Measurements from ENCODE around the gene TMEM132C. TPM values are rescaled to one million over a fixed set of nuclear protein-coding genes. Genes with fewer than 3 reads are reported as not detected.

The TMEM132C gene
- total RNA-seq, 1 experiment from 2014 or later = not detected

- POLR2A ChIA-PET (ENCODE audit: unreplicated experiment) = no interaction called here
- DNase-seq = no peak
- CTCF ChIA-PET = no interaction called here
- H3K9ac ChIP-seq (ENCODE audit: low read length) = no peak overlapping the region
- H3K4me2 ChIP-seq (ENCODE audit: low read length) = no peak overlapping the region
- no peak overlapping the region for H3K27ac ChIP-seq (ENCODE audit: low read length)
- BruUV-seq (replicated peaks) = no TSS peak
- no peak overlapping the region for H3K4me3 ChIP-seq (ENCODE audit: low read length)
- H3K79me2 ChIP-seq (ENCODE audit: low read length) = no peaks in the 10 kb centered on the region
- H3K9me2 ChIP-seq (replicated peaks; ENCODE audit: low read length) = no peaks in the 10 kb centered on the region; the same call in 1 of the 2 replicates
- no peak for ATAC-seq
- intact Hi-C loops (cut with micrococcal nuclease) = no loop called here
- peaks cover 24% of the 10 kb centered on the region; the same call in 1 of the 2 replicates for H3K27me3 ChIP-seq (ENCODE audit: low read length)
- no peak overlapping the region for H2AFZ ChIP-seq (ENCODE audit: low read length)
- H3F3A ChIP-seq (ENCODE audit: low read length, unreplicated experiment) = no peaks in the 10 kb centered on the region
- no peaks in the 10 kb centered on the region for H3K4me1 ChIP-seq (ENCODE audit: insufficient read depth, low read length)
- no peaks in the 10 kb centered on the region for H3K9me3 ChIP-seq (ENCODE audit: low read length)
- no peak for TF ChIP-seq EZH2phosphoT487 (IDR thresholded peaks at IDR 0.05; ENCODE audit: borderline replicate concordance, low read length)
- H4K20me1 ChIP-seq (ENCODE audit: low read length) = no peaks in the 10 kb centered on the region
- H3K36me3 ChIP-seq (ENCODE audit: low read depth, low read length) = no peaks in the 10 kb centered on the region
Observed at GRCh38 chr12:128456922-128457321, 190.0 kb downstream of the TMEM132C start.

GRCh38 chr12:128458301-128458974 lies 191.5 kb downstream of the TMEM132C start:
- no peaks in the 10 kb centered on the region for H3K4me1 ChIP-seq (ENCODE audit: insufficient read depth, low read length)
- H3K9ac ChIP-seq (ENCODE audit: low read length) = no peak overlapping the region
- POLR2A ChIA-PET (ENCODE audit: unreplicated experiment) = no interaction called here
- H3K27me3 ChIP-seq (ENCODE audit: low read length) = peaks cover 27% of the 10 kb centered on the region; the same call in 1 of the 2 replicates
- no peak overlapping the region for H3K4me2 ChIP-seq (ENCODE audit: low read length)
- no TSS peak for BruUV-seq (replicated peaks)
- no peak for ATAC-seq
- H3K4me3 ChIP-seq (ENCODE audit: low read length) = no peak overlapping the region
- H3K36me3 ChIP-seq (ENCODE audit: low read depth, low read length) = no peaks in the 10 kb centered on the region
- H3F3A ChIP-seq (ENCODE audit: low read length, unreplicated experiment) = no peaks in the 10 kb centered on the region
- no peaks in the 10 kb centered on the region for H4K20me1 ChIP-seq (ENCODE audit: low read length)
- no peak for DNase-seq
- CTCF ChIA-PET = no interaction called here
- H2AFZ ChIP-seq (ENCODE audit: low read length) = no peak overlapping the region
- H3K27ac ChIP-seq (ENCODE audit: low read length) = no peak overlapping the region
- no peaks in the 10 kb centered on the region for H3K79me2 ChIP-seq (ENCODE audit: low read length)
- TF ChIP-seq, protein P1, sequence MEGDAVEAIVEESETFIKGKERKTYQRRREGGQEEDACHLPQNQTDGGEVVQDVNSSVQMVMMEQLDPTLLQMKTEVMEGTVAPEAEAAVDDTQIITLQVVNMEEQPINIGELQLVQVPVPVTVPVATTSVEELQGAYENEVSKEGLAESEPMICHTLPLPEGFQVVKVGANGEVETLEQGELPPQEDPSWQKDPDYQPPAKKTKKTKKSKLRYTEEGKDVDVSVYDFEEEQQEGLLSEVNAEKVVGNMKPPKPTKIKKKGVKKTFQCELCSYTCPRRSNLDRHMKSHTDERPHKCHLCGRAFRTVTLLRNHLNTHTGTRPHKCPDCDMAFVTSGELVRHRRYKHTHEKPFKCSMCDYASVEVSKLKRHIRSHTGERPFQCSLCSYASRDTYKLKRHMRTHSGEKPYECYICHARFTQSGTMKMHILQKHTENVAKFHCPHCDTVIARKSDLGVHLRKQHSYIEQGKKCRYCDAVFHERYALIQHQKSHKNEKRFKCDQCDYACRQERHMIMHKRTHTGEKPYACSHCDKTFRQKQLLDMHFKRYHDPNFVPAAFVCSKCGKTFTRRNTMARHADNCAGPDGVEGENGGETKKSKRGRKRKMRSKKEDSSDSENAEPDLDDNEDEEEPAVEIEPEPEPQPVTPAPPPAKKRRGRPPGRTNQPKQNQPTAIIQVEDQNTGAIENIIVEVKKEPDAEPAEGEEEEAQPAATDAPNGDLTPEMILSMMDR (conservative IDR thresholded peaks at IDR 0.05; ENCODE audit: low read depth, low read length) = no peak
- TF ChIP-seq EZH2 (IDR thresholded peaks at IDR 0.05; ENCODE audit: low read length, unreplicated experiment) = no peak
- intact Hi-C loops (cut with micrococcal nuclease) = no loop called here
- H3K9me2 ChIP-seq (replicated peaks; ENCODE audit: low read length) = no peaks in the 10 kb centered on the region; the same call in 1 of the 2 replicates
- no peaks in the 10 kb centered on the region for H3K9me3 ChIP-seq (ENCODE audit: low read length)

DNA sequence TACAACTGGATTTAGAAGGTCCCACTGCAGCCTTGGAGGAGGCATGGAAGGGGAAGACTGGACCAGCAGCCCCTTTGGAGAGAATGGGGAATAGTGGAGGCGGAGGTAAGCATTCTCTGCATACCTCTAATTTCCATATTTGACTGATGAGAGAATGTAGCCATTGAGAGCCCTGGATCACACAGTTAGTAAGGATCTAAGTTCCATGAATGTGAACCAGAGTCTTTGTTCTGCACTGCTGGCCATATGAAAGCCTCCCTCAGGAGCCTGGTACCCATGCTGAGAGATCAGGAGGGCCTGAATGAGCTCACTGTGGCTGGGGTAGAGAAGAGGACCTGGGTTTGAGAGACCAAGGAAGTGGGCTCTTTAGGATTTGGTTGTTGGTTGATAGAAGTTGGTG lies 192.1 kb downstream of the TMEM132C start:
- no peaks in the 10 kb centered on the region; the same call in 1 of the 2 replicates for H3K9me2 ChIP-seq (replicated peaks; ENCODE audit: low read length)
- H3K27ac ChIP-seq (ENCODE audit: low read length) = no peak overlapping the region
- no peak for TF ChIP-seq EZH2 (IDR thresholded peaks at IDR 0.05; ENCODE audit: low read length, unreplicated experiment)
- TF ChIP-seq EZH2phosphoT487 (IDR thresholded peaks at IDR 0.05; ENCODE audit: borderline replicate concordance, low read length) = no peak
- TF ChIP-seq, protein P1 (conservative IDR thresholded peaks at IDR 0.05; ENCODE audit: low read depth, low read length) = no peak
- intact Hi-C loops (cut with micrococcal nuclease) = no loop called here
- H3K9ac ChIP-seq (ENCODE audit: low read length) = no peak overlapping the region
- no peak overlapping the region for H3K4me3 ChIP-seq (ENCODE audit: low read length)
- H2AFZ ChIP-seq (ENCODE audit: low read length) = no peak overlapping the region
- no peaks in the 10 kb centered on the region for H3K4me1 ChIP-seq (ENCODE audit: insufficient read depth, low read length)
- BruUV-seq (replicated peaks) = no TSS peak
- H3K4me2 ChIP-seq (ENCODE audit: low read length) = no peak overlapping the region
- H4K20me1 ChIP-seq (ENCODE audit: low read length) = no peaks in the 10 kb centered on the region
- ATAC-seq (no peak), DNase-seq (no peak)
- CTCF ChIA-PET = no interaction called here
- peaks cover 21% of the 10 kb centered on the region; the same call in 1 of the 2 replicates for H3K27me3 ChIP-seq (ENCODE audit: low read length)
- no peaks in the 10 kb centered on the region for H3K36me3 ChIP-seq (ENCODE audit: low read depth, low read length)
- POLR2A ChIA-PET (ENCODE audit: unreplicated experiment) = no interaction called here
- no peaks in the 10 kb centered on the region for H3K79me2 ChIP-seq (ENCODE audit: low read length)
- H3F3A ChIP-seq (ENCODE audit: low read length, unreplicated experiment) = no peaks in the 10 kb centered on the region
- H3K9me3 ChIP-seq (ENCODE audit: low read length) = no peaks in the 10 kb centered on the region
